Testis (tissue), 2 donors: Measurements from ENCODE around the gene CCDC192.

Experiments used
- POLR2A ChIP-seq: fragments of 450-650 bp; IDR thresholded peaks from one replicate; pipeline ENCODE4 v1.6.1; 2017; ENCODE audit warnings: antibody characterized with exemption, mild to moderate bottlenecking, moderate library complexity
- TF ChIP-seq, protein P1 (sequence below), 3 experiments: fragments of 450-650 bp in 2 of 3; fragments of 200-600 bp in 1 of 3; sonication (generic) in 1 of 3; IDR thresholded peaks; one replicate each; pipeline ENCODE4 v1.5.1; 2016 to 2019; ENCODE audit warnings: antibody characterized with exemption in 3 of 3, mild to moderate bottlenecking in 2 of 3, moderate library complexity in 1 of 3

GRCh38 chr5:127875235-127876021, 172.2 kb downstream of the CCDC192 start:
- TF ChIP-seq, protein P1, sequence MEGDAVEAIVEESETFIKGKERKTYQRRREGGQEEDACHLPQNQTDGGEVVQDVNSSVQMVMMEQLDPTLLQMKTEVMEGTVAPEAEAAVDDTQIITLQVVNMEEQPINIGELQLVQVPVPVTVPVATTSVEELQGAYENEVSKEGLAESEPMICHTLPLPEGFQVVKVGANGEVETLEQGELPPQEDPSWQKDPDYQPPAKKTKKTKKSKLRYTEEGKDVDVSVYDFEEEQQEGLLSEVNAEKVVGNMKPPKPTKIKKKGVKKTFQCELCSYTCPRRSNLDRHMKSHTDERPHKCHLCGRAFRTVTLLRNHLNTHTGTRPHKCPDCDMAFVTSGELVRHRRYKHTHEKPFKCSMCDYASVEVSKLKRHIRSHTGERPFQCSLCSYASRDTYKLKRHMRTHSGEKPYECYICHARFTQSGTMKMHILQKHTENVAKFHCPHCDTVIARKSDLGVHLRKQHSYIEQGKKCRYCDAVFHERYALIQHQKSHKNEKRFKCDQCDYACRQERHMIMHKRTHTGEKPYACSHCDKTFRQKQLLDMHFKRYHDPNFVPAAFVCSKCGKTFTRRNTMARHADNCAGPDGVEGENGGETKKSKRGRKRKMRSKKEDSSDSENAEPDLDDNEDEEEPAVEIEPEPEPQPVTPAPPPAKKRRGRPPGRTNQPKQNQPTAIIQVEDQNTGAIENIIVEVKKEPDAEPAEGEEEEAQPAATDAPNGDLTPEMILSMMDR (IDR thresholded peaks at IDR 0.05), result no peak
- TF ChIP-seq POLR2A, result no peak
